ENCODE results near the gene OR52A5. TPM values are rescaled to one million over a fixed set of nuclear protein-coding genes. Genes with fewer than 3 reads are reported as not detected.
"Not testable (repeated sequence)": the region's sequence is repeated elsewhere in the genome, so short reads cannot be mapped to it uniquely, and the experiment has no call there.

OR52A5 gene
- total RNA-seq (2014; rRNA removed; shearing (Covaris generic)), result not detected in 2 replicates
- polyA plus RNA-seq (2015; cell fraction: cytosol; rRNA removed), result not detected in 2 replicates
- not detected in 2 replicates for polyA plus RNA-seq (2015; cell fraction: nucleus; rRNA removed)

- in situ Hi-C loops (cut with HindIII; ENCODE audit: low pct_unique_long_range_greater_than_20kb, low sequenced_read_pairs), result no loop called here
- no peak for DNase-seq (ENCODE audit: low read depth, low spot score)
Measured at GRCh38 chr11:5137996-5138395, at the start of gene OR52A5. Gene OR52A5, minus strand, starts transcription at chr11:5138356. Its CDS starts 5,714 bp downstream, at chr11:5132642.

- in situ Hi-C loops (cut with HindIII; ENCODE audit: low pct_unique_long_range_greater_than_20kb, low sequenced_read_pairs), result no loop called here
- no peak for DNase-seq (ENCODE audit: low read depth, low spot score)
Measured at GRCh38 chr11:5178046-5178837, 40.1 kb upstream of the OR52A5 start.

GRCh38 chr11:5174934-5175333, 36.8 kb upstream of the OR52A5 start:
- in situ Hi-C loops (cut with HindIII; ENCODE audit: low pct_unique_long_range_greater_than_20kb, low sequenced_read_pairs), result no loop called here
- no peak for DNase-seq (ENCODE audit: low read depth, low spot score)

GRCh38 chr11:5171856-5172255, 33.7 kb upstream of the OR52A5 start:
- in situ Hi-C loops (cut with HindIII; ENCODE audit: low pct_unique_long_range_greater_than_20kb, low sequenced_read_pairs), result no loop called here
- no peak for DNase-seq (ENCODE audit: low read depth, low spot score)

- in situ Hi-C loops (cut with HindIII; ENCODE audit: low pct_unique_long_range_greater_than_20kb, low sequenced_read_pairs); DNase-seq (ENCODE audit: low read depth, low spot score): not testable (repeated sequence)
Measured at GRCh38 chr11:5165898-5166297, 27.7 kb upstream of the OR52A5 start.

- in situ Hi-C loops (cut with HindIII; ENCODE audit: low pct_unique_long_range_greater_than_20kb, low sequenced_read_pairs); DNase-seq (ENCODE audit: low read depth, low spot score): not testable (repeated sequence)
Measured at GRCh38 chr11:5164807-5165206, 26.7 kb upstream of the OR52A5 start.

- in situ Hi-C loops (cut with HindIII; ENCODE audit: low pct_unique_long_range_greater_than_20kb, low sequenced_read_pairs); DNase-seq (ENCODE audit: low read depth, low spot score): not testable (repeated sequence)
Measured at GRCh38 chr11:5161045-5161444, 22.9 kb upstream of the OR52A5 start.

- in situ Hi-C loops (cut with HindIII; ENCODE audit: low pct_unique_long_range_greater_than_20kb, low sequenced_read_pairs); DNase-seq (ENCODE audit: low read depth, low spot score): not testable (repeated sequence)
Measured at GRCh38 chr11:5160217-5160616, 22.1 kb upstream of the OR52A5 start.

- in situ Hi-C loops (cut with HindIII; ENCODE audit: low pct_unique_long_range_greater_than_20kb, low sequenced_read_pairs), result no loop called here
- no peak for DNase-seq (ENCODE audit: low read depth, low spot score)
Measured at GRCh38 chr11:5159806-5160205, 21.6 kb upstream of the OR52A5 start.

- in situ Hi-C loops (cut with HindIII; ENCODE audit: low pct_unique_long_range_greater_than_20kb, low sequenced_read_pairs), result no loop called here
- DNase-seq (ENCODE audit: low read depth, low spot score), result no peak
Measured at GRCh38 chr11:5154657-5155056, 16.5 kb upstream of the OR52A5 start, which contains the start of gene OR52A1. Gene OR52A1, minus strand, starts transcription at chr11:5154757. Its CDS starts 2,388 bp downstream, at chr11:5152369.

- in situ Hi-C loops (cut with HindIII; ENCODE audit: low pct_unique_long_range_greater_than_20kb, low sequenced_read_pairs), result no loop called here
- DNase-seq (ENCODE audit: low read depth, low spot score), result no peak
Measured at GRCh38 chr11:5153574-5154431, 15.6 kb upstream of the OR52A5 start.

- no peak for DNase-seq (ENCODE audit: low read depth, low spot score)
- in situ Hi-C loops (cut with HindIII; ENCODE audit: low pct_unique_long_range_greater_than_20kb, low sequenced_read_pairs), result no loop called here
Measured at GRCh38 chr11:5151713-5152153, 13.6 kb upstream of the OR52A5 start.

GRCh38 chr11:5144206-5144605, 6.0 kb upstream of the OR52A5 start:
- in situ Hi-C loops (cut with HindIII; ENCODE audit: low pct_unique_long_range_greater_than_20kb, low sequenced_read_pairs); DNase-seq (ENCODE audit: low read depth, low spot score): not testable (repeated sequence)

GRCh38 chr11:5137014-5137413, 1.1 kb downstream of the OR52A5 start:
- in situ Hi-C loops (cut with HindIII; ENCODE audit: low pct_unique_long_range_greater_than_20kb, low sequenced_read_pairs), result no loop called here
- no peak for DNase-seq (ENCODE audit: low read depth, low spot score)

GRCh38 chr11:5136261-5136660, 1.9 kb downstream of the OR52A5 start:
- in situ Hi-C loops (cut with HindIII; ENCODE audit: low pct_unique_long_range_greater_than_20kb, low sequenced_read_pairs), result no loop called here
- no peak for DNase-seq (ENCODE audit: low read depth, low spot score)

- in situ Hi-C loops (cut with HindIII; ENCODE audit: low pct_unique_long_range_greater_than_20kb, low sequenced_read_pairs), result no loop called here
- DNase-seq (ENCODE audit: low read depth, low spot score), result no peak
Measured at GRCh38 chr11:5131584-5132335, 6.4 kb downstream of the OR52A5 start.

- in situ Hi-C loops (cut with HindIII; ENCODE audit: low pct_unique_long_range_greater_than_20kb, low sequenced_read_pairs), result no loop called here
- no peak for DNase-seq (ENCODE audit: low read depth, low spot score)
Measured at GRCh38 chr11:5129457-5129877, 8.7 kb downstream of the OR52A5 start.

All from SK-MEL-5 (cell line).